NCI-H460 (cell line): ENCODE results near the gene SLC25A40. TPM values are rescaled to one million over a fixed set of nuclear protein-coding genes. Genes with fewer than 3 reads are reported as not detected.
"Not testable (repeated sequence)": the region's sequence is repeated elsewhere in the genome, so short reads cannot be mapped to it uniquely, and the experiment has no call there.

Experiments used
- DNase-seq: peaks from one replicate; pipeline ENCODE4 v3.0.0-alpha.2; 2016; ENCODE audit warnings: low read depth; ENCODE audit errors: extremely low read depth
- polyA plus RNA-seq: library from polyadenylated mRNA; depleted of rRNA; stranded (reverse); fragments of >200 nt; gene quantifications from 2 replicates; pipeline ENCODE4 v1.2.3, GENCODE V29; 2014; cell fraction: nucleus; rRNA removed
- total RNA-seq: library from RNA; depleted of rRNA; stranded (reverse); fragments of >200 nt; shearing (Covaris generic); gene quantifications from 2 replicates; pipeline ENCODE4 v1.2.3, GENCODE V29; 2014; rRNA removed

Gene SLC25A40, protein sequence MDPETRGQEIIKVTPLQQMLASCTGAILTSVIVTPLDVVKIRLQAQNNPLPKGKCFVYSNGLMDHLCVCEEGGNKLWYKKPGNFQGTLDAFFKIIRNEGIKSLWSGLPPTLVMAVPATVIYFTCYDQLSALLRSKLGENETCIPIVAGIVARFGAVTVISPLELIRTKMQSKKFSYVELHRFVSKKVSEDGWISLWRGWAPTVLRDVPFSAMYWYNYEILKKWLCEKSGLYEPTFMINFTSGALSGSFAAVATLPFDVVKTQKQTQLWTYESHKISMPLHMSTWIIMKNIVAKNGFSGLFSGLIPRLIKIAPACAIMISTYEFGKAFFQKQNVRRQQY
- total RNA-seq, result 15.5 TPM in 2 replicates
- 52.5 and 60.5 TPM in 2 replicates for polyA plus RNA-seq

DNA sequence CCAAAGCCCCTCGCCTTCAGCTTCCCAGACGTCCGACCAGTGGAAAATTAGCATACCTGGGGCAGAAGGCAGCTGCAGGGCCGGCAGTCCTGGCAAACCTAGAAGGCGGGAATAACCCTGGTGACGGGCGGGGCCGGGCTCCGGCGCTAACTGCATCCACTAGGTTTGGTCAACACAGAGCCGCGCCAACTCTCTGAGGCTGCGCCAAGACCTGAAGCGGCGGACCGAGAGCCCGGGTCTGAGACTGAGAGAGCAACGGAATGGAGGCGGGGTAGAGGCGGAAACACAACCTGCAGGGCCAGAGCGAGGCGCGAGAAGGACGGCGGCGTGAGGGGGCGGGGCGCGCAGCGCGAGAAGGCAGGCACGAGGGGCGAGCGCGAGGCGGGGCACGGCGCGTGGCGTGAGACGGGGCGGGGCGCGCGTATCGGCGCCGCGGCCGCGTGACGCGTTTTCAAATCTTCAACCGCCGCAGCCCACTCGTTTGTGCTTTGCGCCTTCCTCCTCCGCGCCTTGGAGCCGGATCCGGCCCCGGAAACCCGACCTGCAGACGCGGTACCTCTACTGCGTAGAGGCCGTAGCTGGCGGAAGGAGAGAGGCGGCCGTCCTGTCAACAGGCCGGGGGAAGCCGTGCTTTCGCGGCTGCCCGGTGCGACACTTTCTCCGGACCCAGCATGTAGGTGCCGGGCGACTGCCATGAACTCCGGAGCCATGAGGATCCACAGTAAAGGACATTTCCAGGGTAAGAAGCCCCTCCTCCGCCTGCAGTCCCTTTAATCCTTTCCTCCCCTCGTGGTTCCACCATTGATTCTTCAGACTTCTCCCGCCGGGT is at the start of gene SLC25A40, which contains the start of gene DBF4:
Gene SLC25A40 (minus strand): TSS at position 321 of the 829 bp plus-strand sequence. CDS start 17,633 bp downstream, outside the sequence.
Gene DBF4 (plus strand): TSS at position 454 of the 829 bp plus-strand sequence. CDS start 240 bp downstream, at position 694.
- DNase-seq, result peak; percentile 94

DNA sequence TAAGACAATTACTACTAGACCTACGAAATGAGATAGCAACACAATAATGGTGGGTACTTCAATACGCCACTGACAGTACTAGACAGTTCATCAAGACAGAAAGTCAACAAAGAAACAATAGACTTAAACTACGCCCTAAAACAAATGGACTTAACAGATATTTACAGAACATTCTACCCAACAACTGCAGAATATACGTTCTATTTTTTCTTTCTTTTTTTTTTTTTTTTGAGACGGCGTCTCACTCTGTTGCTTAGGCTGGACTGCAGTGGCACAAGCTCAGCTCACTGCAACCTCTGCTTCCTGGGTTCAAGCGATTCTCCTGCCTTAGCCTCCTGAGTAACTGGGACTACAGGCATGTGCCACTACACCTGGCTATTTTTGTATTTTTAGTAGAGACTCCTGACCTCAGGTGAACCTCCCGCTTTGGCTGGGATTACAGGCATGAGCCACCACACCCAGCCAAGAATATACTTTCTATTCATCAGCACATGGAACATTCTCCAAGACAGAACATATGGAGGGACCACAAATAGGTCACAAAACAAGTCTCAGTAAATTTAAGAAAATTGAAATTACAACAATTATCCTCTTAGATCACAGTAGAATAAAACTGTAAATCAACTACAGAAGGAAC is 46.7 kb upstream of the SLC25A40 start:
- DNase-seq, result not testable (repeated sequence)

DNA sequence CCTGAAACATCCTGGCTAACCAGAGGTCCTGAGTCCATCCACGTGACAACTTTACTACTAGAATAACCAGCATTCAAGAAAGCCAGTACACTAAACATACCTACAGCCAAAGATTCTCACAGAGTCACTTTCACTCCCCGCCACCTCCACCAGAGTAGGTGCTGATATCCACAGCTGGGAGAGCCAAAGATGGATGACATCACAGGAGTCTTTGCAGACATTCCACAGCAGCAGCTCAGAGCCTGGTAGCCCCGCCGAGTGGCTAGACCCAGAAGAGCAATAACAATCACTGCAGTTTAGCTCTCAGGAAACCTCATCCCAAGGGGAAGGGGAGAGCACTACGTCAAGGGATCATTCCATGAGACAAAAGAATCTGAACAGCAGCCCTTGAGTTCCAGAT is 44.4 kb upstream of the SLC25A40 start:
- DNase-seq, result no peak

DNA sequence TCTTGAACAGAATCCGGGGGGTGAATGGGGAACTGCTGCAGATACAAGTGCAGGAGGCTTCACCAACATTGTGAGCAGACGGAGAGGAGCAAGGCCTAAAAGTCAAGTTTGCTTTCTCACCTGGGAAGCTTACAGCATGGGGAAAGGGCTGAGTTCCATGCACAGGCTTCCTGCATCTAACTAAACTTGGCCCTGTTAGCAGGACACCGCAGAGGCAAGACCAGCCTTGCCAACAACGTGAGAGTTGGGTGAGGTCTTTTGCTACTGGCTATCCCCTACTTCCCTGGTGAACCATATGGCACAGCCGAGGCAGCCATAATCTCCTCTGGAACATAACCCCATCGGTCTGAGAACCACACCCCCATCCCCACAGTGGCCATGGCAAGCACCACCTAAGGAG is 43.7 kb upstream of the SLC25A40 start:
- DNase-seq, result no peak

DNA sequence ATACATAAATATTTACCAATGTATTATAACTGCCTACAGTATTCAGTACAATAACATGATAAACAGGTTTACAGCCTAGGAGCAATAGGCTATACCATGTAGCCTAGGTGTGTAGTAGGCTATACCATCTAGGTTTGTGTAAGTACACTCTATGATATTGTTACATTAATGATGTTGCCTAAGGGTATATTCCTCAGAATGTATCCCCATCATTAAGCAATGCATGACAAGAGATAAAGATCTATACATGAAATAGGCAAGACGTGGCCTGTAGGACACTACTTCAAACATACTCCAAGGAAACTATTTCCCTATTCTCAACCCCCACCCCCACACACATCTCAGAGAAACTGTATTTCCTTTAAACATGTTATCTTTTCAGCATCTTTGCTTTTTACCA is 42.6 kb upstream of the SLC25A40 start:
- DNase-seq, result no peak

DNA sequence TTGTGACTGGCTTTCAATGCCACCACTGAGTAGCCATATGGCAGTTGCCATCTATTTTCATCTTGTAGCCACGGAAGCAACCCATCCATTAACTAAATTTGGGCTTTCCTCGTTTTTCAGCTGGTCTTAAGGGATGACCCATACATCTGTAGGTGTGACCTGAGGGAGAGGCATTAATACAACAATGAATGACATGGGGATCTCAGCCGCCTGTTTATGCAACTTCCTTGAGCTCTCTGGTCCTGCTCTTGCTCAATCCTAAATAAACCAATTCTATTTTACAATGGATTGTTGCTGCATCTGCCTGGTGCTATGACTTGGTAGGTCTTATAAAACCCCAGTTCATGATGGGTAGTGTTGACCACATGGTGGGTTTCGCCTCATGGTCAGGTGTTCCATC is 36.0 kb upstream of the SLC25A40 start:
- no peak for DNase-seq

DNA sequence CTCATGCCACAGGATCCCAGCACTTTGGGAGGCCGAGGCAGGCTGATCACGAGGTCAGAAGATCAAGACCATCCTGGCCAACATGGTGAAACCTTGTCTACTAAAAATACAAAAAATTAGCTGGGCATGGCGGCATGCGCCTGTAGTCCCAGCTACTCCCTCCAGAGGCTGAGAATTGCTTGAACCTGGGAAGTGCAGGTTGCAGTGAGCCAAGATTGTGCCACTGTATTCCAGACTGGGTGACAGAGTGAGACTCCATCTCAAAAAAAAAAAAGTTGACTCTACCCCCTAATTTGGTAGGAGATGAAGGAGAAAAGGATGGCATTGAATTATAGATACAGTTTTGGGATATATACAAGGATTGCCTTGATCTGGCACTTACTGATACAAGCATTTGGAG is 32.7 kb upstream of the SLC25A40 start:
- not testable (repeated sequence) for DNase-seq

DNA sequence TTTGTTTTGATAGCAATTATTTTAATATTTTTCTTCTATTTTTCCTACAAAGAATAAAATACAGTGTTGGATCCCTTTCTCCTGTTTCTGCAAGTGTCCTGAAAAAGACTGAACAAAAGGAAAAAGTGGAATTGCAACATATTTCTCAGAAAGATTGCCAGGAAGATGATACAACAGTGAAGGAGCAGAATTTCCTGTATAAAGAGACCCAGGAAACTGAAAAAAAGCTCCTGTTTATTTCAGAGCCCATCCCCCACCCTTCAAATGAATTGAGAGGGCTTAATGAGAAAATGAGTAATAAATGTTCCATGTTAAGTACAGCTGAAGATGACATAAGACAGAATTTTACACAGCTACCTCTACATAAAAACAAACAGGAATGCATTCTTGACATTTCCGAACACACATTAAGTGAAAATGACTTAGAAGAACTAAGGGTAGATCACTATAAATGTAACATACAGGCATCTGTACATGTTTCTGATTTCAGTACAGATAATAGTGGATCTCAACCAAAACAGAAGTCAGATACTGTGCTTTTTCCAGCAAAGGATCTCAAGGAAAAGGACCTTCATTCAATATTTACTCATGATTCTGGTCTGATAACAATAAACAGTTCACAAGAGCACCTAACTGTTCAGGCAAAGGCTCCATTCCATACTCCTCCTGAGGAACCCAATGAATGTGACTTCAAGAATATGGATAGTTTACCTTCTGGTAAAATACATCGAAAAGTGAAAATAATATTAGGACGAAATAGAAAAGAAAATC is 31.2 kb upstream of the SLC25A40 start:
- DNase-seq, result not testable (repeated sequence)

DNA sequence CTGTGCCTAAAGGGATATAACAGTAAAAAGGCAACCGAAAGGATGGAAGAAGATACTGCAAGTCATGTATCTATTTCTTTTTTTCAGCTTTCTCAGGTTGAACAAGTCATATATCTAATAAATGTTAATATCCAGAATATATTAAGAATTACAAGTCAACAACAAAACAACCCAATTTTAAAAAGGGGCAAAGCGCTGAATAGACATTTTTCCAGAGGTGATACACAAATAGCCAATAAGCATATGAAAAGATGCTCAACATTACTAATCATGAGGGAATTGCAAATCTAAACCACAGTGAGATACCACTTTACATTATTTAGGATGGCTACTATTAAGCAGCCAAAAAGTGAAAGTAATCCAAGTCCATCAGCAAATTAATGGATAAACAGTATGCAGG is 23.1 kb upstream of the SLC25A40 start:
- no peak for DNase-seq

DNA sequence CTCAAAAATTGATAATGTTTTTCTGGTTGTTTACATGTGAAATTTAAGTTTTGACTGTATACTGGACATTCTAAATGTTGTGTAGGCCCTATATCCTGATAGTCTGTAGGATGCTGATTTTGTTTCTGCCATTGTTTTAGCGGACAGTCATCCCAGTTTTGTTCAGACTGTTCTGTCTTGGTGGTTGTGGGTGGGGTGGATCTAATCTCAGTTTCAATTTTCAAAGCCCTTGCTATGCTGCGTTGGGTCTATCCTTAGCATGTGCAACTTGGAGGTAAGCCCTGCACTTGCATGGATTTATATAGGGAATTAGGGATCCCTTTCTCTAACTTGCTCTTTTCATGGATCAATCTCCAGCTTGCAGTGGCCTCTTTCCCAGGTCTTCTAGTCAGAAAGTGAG is 19.2 kb upstream of the SLC25A40 start:
- no peak for DNase-seq

DNA sequence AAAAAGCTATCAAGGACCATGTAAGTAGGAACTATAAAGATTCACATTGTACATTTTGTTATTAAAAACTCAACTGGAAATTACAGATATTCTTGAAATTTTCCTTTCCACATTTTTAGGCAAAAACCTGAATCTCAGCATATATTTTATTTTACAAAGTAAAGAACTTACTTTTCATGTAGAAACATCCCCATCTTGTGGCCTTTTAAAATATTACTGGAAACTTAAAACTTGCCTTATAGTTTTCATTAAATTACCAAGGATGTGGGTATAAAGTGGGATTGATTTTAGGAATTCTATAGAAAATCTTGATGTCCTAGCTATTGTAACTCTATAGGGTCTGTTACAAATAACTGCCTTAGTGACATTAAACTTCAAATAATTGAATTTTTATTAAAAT is 10.7 kb upstream of the SLC25A40 start:
- peak; percentile 50 for DNase-seq

DNA sequence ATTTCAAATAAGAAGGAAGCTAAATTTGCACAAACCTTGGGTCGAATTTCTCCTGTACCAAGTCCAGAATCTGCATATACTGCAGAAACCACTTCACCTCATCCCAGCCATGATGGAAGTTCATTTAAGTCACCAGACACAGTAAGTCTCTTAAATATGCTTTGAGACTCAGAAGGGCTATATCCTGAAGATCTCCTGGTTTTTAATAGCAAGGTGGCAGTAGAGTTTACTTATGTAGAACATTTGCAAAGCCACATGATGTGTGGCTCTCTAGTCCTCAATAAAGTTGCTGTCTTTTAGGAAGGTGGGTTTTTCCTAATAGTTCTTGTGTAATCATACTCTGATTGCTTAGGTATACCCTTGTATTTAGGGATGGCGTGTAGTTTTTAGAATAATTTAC is 8.9 kb upstream of the SLC25A40 start:
- DNase-seq, result no peak

DNA sequence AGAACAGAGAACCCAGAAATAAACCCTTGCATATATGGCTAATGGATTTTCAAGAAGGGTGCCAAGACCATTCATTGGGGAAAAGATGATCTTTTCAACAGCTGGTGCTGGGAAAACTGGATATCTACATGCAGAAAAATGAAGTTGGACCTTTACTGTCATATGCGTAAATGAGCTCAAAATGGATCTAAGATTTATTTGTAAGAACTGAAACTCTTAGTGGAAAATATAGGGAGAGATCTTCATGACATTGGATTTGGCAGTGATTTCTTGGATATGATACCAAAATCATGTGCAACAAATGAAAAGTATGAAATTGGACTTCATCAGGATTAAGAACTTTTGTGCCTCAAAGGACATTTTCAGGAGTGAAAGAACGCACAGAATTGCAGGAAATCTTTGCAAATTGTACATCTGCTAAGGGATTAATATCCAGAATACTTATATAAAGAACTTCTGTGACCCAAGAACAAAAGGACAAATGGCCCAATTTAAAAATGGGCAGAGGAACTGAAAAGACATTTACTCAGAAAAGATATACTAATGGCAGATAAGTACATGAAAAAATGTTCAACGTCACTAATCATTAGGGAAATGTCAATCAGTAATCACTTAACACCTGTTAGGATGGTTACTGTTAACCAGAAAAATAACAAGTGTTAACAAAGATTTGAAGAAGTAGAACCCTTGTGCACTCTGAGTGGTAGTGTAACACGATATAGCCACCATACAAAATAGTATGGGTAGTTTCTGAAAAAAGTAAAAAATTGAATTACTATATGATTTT is 6.2 kb upstream of the SLC25A40 start:
- DNase-seq, result no peak

DNA sequence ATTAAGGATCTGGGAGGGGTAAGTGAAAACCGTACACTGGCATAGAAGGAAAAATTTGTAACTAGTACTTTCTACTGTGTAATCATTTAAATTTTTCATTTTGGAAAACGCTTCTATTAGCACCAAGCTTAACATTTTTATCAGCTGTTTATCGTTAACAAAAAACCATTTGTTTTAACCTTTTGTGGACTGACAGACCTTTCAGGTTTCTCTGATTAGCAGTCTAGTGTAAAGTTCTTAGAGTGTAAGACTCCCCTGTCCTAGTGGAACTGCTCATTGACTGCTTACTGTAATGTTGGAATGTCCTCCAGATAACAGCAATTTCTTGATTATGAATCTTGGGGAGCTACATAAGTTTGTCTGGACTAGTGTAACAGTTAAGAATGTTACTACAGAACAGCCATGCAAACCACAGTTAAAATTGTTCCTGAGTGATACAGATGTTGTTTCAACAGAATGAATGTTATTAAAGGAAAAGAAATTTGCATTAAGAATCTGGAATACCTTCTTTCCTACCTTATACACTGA is 2.1 kb upstream of the SLC25A40 start:
- no peak for DNase-seq

DNA sequence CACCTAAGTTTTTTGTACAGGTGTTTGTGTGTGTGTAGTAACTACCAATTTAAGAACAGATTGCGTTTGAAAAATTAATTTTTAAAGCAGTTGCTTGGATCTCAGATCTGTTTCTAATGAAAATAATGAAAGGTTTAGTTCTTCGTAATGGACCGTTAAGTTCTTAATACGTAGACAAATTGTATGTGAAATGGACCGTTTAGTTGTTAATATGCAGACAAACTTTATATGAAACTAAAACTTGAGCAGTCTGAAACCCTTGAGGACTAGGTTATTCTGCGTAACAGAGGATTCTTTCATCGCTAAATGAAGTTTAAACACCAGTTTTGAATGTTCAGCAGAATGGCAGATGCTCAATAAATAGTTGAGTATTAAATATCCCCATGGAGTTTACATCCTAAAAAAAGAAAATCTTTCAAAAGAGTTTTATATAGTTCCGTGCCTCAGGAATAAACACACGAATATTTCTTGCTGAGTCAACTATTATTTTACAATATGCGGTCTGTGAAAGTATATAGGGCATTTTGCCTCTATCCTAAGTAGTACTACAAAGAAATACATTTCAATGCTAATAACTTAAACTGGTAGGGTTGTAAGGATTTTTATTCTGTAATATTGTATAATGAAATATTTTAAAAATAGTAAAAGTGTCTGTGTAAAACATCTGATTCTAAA is 1.3 kb upstream of the SLC25A40 start:
- DNase-seq, result no peak

DNA sequence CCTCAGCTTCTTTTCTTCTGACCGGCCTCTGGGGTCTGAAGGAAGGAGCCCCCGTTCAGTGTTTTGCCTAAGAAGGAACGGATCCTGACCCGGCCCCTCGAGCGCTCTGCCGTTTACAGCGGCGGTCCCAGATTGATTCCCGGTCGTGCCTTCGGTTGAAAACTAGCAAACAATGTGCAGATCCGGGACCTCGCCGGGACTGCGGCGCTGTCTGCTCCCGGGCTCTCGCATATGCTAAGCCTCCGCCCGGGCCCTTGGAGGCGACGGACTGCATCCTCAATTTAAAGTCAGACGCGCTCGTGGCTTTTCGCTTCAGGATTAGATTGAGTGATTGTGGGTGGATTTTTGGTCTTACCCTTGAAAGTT is 692 bp upstream of the SLC25A40 start:
- peak; percentile 36 for DNase-seq

DNA sequence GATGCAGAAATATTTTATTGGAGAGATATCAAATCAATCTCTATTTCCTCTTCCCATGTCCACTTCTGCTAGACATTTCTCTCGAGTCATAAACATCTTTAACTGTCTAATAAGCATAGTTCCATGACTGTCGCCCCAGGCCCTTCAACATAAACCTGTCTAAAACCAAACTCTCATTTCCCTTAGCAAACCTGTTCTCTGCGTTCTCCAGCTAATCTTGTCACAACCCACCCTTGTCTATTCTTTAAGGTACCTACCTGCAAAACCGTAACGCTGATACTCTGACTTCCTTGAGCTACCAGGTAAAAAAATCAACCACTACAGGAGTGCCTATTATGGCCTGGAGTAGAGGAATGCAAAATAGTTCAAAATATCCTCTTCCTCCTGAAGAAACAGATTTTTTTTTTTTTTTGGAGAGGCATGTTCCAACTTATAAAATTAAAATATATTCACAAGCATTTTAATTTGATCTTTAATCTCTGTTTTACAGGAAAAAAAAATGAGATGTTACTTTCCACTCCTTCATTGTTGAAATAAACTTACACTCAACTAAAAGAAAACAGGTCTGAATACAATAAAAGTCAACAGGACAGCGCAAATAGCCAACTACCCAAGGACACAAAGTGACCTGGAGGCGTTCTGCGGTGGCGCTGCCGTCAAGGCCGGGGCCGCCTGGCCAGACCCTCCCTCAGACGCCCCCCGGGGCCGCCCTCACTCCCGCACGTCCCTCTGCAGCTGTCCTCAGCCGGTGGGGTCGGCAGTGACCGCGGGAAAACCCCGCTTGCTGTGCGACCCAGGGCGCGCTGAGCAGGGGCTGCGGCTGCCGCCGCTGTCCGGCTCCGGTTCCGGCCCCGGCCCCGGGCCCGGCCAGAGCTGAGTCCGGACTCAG is 765 bp downstream of the SLC25A40 start:
- no peak for DNase-seq

DNA sequence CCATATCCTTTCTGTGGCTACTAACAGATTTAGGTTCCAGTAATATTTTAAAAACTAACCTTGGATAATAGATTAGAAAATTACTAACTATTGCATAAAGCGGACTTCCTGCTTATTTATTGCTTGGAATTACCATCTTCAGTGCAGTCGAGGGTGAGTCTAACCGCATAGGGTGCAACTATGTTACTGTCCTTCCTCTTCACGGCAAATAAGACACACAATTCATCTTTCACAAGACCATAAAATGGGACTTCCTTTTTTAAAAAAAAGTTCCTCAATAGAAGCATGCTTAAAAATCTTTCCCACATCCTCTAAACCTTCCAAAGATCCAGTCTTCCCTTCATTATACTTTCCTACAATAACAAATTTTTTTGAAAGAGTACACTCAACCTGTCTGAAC is 2.1 kb downstream of the SLC25A40 start:
- DNase-seq, result no peak
